ENCODE results near the gene MTRF1.
"Not testable (repeated sequence)": the region's sequence is repeated elsewhere in the genome, so short reads cannot be mapped to it uniquely, and the experiment has no call there.

MTRF1 gene

GRCh38 chr13:41222259-41222852 is 41.0 kb downstream of the MTRF1 start:
- peak; percentile 68 for DNase-seq

GRCh38 chr13:41220401-41220800 is 43.0 kb downstream of the MTRF1 start:
- DNase-seq = no peak

DNA sequence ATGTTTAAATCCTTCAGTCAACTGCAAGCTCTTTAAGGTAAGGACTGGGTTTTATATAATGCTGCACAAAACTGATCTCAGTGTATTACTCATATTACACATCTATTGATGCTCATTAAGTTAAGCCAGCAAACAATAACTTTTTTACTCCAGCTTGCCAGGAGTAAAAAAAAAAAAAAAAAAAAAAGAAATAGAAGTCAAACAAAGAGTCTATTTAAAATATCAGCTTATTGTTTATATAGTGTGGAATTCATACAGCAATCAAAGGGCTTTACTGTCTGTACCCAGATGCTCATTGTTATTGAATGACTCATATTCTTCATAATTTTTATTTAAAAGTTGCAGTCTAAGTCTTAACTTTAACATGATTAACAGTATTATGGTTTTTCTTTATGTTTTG is 47.2 kb downstream of the MTRF1 start:
- no peak for DNase-seq

DNA sequence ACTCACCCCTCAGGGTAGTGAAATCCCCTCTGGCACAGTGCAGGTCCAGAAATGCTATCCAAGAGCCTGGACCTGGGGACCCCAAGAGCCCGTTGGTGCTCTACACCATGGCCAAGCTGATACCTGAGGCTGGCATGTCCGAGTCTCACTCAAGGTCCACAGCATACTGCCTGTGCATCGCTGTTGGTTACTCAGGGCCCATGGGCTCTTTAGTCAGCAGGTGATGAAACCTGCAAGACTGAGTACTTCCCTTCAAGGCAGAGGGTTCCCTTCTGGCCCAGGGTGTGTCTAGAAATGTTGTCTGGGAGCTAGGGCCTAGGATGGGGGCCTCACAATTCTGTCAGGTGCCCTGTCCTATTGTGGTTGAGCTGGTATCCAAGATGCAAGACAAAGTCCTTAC is 49.5 kb downstream of the MTRF1 start:
- DNase-seq = no peak

GRCh38 chr13:41213316-41213715 is 50.1 kb downstream of the MTRF1 start:
- DNase-seq = no peak

DNA sequence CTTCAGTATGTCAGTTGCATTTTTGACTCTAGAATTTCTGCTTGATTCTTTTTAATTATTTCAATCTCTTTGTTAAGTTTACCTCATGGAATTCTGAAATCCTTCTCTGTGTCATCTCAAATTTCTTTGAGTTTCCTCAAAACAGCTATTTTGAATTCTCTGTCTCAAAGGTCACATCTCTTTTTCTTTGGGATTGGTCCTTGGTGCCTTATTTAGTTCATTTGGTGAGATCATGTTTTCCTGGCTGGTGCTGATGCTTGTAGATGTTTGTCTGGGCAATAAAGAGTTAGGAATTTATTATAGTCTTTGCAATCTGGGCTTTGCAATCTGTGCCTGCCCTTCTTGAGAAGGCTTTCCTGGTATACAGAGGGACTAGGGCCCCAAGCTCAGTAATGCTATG is 50.5 kb downstream of the MTRF1 start:
- DNase-seq = no peak

DNA sequence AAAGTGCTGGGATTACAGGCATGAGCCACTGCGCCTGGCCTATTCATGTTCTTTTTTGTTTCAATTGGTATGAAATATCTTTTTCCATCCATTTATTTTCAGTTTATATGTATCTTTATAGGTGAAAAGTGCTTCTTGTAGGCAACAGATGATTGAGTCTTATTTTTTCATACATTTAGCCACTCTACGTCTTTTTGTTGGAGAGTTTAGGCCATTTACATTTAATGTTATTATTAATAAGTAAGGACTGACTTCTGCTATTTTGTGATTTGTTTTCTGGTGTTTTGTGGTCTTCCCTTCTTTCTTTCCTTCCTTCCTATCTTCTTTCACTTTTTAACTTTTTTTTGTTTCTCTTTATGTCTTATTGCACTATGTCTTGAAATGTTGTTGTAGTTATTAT is 52.3 kb downstream of the MTRF1 start:
- no peak for DNase-seq

DNA sequence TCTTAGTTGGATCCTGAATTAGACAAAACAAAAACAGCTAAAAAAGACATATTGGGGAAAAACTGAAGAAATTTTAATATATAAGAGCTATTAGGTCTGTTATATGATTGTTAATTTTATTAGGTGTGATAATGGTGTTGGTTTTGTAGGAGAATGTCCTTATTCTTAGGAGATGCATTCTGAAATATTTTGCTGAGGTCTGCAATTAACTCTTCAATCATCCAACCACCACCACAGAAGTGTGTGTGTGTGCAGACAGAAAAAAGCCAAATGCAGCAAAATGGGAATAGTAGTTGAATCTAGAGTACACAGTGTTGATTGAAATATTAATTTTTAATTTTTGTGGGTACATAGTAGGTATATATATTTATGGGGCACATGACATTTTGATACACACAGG is 56.9 kb downstream of the MTRF1 start:
- no peak for DNase-seq

DNA sequence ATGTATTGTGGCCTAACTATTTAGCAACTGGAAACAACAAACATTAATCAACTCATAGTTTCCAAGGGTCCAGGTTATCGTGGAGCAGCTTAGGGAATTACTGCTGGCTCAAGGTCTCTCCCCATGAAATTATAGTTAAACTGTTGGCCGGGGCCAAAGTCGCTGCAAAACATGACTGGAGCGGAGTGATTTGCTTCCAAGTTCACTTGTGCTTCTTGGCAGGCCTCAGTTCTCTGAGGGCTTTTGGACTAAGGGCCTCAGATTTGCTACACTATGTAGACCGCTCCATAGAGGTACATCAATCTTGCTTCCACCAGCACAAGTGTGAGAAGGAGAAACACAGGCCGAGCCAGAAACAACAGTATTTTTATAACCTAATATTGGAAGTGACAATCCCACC is 59.6 kb downstream of the MTRF1 start:
- no peak for DNase-seq

DNA sequence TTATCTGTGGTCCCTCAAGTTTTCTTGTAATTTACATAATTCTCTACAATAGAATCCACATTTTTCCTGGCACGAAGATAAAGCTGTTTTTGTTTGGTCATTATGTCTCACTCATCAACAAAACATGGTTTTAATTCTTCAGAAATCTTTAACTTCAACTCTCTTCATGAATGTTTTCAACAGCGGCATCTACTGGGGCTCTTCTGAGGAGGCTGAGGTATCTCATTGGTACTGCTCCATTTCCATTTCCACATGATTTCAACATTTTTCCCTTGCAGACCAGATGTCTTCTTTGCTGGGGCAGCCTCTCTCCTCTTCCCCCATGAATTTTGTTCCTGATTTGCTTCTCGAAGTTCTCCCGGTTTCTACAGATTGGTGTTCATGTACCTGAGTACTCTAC is 63.2 kb downstream of the MTRF1 start:
- DNase-seq = no peak

GRCh38 chr13:41199526-41199925 is 63.9 kb downstream of the MTRF1 start:
- no peak for DNase-seq

DNA sequence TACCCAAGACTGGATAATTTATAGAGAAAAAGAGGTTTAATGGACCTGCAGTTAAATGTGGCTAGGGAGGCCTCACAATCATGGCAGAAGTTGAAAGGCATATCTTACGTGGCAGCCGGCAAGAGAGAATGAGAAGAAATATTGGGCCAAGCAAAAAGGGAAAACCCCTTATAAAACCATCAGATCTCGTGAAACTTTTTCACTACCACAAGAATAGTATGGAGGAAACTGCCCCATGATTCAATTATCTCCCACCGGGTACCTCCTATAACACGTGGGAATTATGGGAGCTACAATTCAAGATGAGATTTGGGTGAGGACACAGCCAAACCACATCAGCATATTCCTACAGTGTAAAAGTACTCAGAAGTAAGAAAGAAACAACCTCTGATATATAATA is 64.3 kb downstream of the MTRF1 start:
- no peak for DNase-seq

DNA sequence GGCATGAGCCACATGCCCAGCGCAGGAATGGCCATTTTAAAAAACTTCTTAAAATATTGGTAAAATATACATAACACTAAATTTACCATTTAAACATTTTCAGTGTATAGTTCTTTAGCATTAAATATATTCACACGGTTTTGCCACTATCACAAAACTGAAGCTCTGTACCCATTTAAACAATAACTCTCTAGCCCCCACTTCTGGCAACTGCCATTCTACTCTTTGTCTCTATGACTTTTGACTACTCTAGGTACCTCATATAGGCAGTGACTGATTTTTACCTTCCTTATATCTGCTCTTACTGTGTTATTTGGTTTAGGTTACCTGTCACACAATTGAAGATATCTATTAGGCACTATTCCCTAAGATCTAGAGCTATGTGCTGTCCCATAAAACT is 66.8 kb downstream of the MTRF1 start:
- DNase-seq = no peak

GRCh38 chr13:41196011-41196410 is 67.4 kb downstream of the MTRF1 start:
- no peak for DNase-seq

- DNase-seq = peak; percentile 92
Measured at GRCh38 chr13:41193919-41194824, 69.2 kb downstream of the MTRF1 start, which contains the start of gene KBTBD7. KBTBD7 (minus strand) TSS chr13:41194569; CDS start chr13:41194257, 312 bp downstream.

- DNase-seq = no peak
Measured at GRCh38 chr13:41193469-41193868, 69.9 kb downstream of the MTRF1 start.

GRCh38 chr13:41188584-41188983 is 74.8 kb downstream of the MTRF1 start:
- no peak for DNase-seq

GRCh38 chr13:41186481-41186880 is 76.9 kb downstream of the MTRF1 start:
- DNase-seq = no peak

DNA sequence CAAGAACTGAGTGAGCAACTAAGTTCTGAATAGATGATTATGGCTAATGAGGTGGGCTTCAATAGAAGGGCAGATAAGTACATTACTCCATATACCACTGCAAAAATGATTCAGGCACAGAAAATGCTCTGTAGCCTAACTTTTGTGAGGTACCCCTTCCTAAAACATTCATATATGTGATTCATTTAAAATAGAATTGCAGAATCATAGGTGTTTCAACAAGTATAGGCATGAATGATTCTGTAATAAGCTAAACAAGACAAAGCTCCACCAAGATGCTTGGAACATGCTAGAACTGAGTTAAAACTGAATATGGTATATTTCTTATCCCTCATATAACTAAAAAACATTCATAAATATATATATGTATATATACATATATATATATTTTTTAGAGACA is 81.1 kb downstream of the MTRF1 start:
- no peak for DNase-seq

DNA sequence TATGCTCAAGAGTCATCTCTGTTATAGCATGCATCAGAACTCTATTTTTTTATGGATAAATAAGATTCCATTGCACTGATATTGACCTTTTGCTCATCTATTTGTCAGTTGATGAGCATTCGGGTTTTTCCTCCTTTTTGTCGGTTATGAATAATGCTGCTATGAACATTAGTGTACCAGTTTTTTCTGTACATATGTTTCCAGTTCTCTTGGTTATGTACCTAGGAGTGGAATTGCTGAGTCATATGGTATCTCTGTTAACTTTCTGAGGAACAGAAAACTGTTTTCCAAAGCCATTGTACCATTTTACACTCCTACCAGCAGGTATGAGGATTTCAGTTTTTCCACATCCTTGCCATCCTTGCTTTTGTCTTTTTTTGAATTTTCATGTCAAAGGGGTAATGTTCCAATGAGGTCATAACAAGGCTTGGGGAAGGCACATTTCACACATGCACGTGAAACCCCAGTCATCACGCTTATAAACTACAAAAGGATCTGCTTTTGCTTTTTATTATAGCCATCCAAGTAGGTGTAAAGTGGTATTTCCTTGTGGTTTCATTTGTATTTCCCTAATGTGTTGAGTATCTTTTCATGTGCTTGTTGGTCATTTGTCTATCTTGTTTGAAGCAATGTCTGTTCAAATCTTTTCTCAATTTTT is 83.7 kb downstream of the MTRF1 start:
- no peak for DNase-seq

DNA sequence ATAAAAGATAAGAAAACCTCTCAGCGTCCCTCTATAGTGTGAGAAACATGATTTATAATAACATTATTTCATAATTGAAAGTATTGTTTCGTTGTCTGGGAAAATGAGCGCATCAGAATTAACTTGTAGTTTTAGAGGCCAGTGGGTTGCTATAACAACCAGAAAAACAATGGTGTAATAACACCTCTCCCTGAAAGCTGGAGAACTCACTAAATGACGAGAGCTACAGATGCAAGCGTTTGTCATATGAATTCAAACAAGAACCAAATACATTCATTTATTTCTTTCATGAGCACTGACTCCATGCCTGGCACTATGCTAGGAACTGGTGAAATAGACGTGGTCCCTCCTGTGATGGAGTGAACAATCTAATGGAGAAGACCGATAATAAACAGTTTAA is 85.3 kb downstream of the MTRF1 start:
- DNase-seq = no peak

GRCh38 chr13:41177616-41178015 is 85.8 kb downstream of the MTRF1 start:
- no peak for DNase-seq

- DNase-seq = not testable (repeated sequence)
Measured at GRCh38 chr13:41175576-41175975, 87.8 kb downstream of the MTRF1 start.

Data from CD4-positive, alpha-beta T cell treated with Interleukin-4 for 4 hours (primary cell).